H1 (cell line): Measurements from ENCODE around the gene TRPV4. TPM values are rescaled to one million over a fixed set of nuclear protein-coding genes. Genes with fewer than 3 reads are reported as not detected.

ENCODE experiments used
- CTCF ChIA-PET: fragments of 300-600 bp; sonication (Branson Sonifier 250); formaldehyde crosslinking; loops from one replicate; lab custom pipeline; 2021; ENCODE audit not compliant: partially characterized antibody; lab: Charles Lee
- POLR2A ChIA-PET: fragments of 300-600 bp; sonication (Branson Sonifier 250); formaldehyde crosslinking; loops from one replicate; lab custom pipeline; 2021; ENCODE audit warnings: inconsistent platforms; ENCODE audit not compliant: partially characterized antibody; lab: Charles Lee
- DNase-seq, 2 experiments: peaks; one replicate each; pipeline versions ENCODE4 v3.0.0 to v3.0.0-alpha.2; 2010 to 2022; ENCODE audit warnings: low spot score in 2 of 2, low read depth in 1 of 2, mixed read lengths in 1 of 2
- FAIRE-seq: peaks from 2 replicates; lab custom pipeline; 2011; peaks lifted over from hg19 to GRCh38; lab: Jason Lieb, UNC
- H2AFZ ChIP-seq: 2 replicates; pipeline ENCODE4 v1.8.1; 2012; ENCODE audit warnings: low read length, inconsistent platforms
- H2AK5ac ChIP-seq: 2 replicates; pipeline ENCODE4 v1.6.1; 2013; ENCODE audit warnings: low read depth, low read length
- H2BK120ac ChIP-seq: replicated peaks from 2 replicates; pipeline ENCODE3; 2013; ENCODE audit warnings: low read depth, low read length, inconsistent platforms
- H2BK12ac ChIP-seq: 2 replicates; pipeline ENCODE4 v1.6.1; 2013; ENCODE audit warnings: low read depth, low read length
- H2BK15ac ChIP-seq: 2 replicates; pipeline ENCODE4 v1.6.1; 2013; ENCODE audit warnings: low read length
- H2BK20ac ChIP-seq: 2 replicates; pipeline ENCODE4 v1.6.1; 2013; ENCODE audit warnings: low read length
- H2BK5ac ChIP-seq: 2 replicates; pipeline ENCODE4 v1.6.1; 2013; ENCODE audit warnings: low read depth, low read length
- H3K14ac ChIP-seq: 2 replicates; pipeline ENCODE4 v1.6.1; 2013; ENCODE audit warnings: inconsistent platforms; ENCODE audit not compliant: insufficient read length
- H3K18ac ChIP-seq: 2 replicates; pipeline ENCODE4 v1.6.1; 2013; ENCODE audit warnings: low read length; ENCODE audit errors: extremely low read depth
- H3K23ac ChIP-seq: 2 replicates; pipeline ENCODE4 v1.6.1; 2013; ENCODE audit warnings: inconsistent platforms; ENCODE audit not compliant: insufficient read length
- H3K23me2 ChIP-seq: 2 replicates; pipeline ENCODE4 v1.6.1; 2013; ENCODE audit warnings: low read depth, low read length
- H3K27ac ChIP-seq: 2 replicates; pipeline ENCODE4 v1.6.1; 2011; ENCODE audit warnings: low read depth, low read length, inconsistent platforms
- H3K27me3 ChIP-seq, 4 experiments: replicated peaks in 1 of 4; 1 replicate in 1 of 4; 2 replicates in 3 of 4; pipeline versions ENCODE4 v1.6.1 to v1.8.1; 2011 to 2013; ENCODE audit warnings: low read length in 3 of 4, mild to moderate bottlenecking in 3 of 4, inconsistent platforms in 2 of 4, mixed read lengths in 2 of 4, moderate library complexity in 1 of 4; ENCODE audit not compliant: control insufficient read depth in 3 of 4, insufficient read depth in 3 of 4; ENCODE audit errors: extremely low read depth in 1 of 4
- H3K36me3 ChIP-seq, 4 experiments: 2 replicates each; pipeline versions ENCODE4 v1.6.1 to v1.8.1; 2011 to 2013; ENCODE audit warnings: mild to moderate bottlenecking in 4 of 4, low read length in 3 of 4, moderate library complexity in 2 of 4, control low read depth in 1 of 4, inconsistent platforms in 1 of 4; ENCODE audit not compliant: insufficient read depth in 4 of 4, control insufficient read depth in 2 of 4
- H3K4ac ChIP-seq: replicated peaks from 2 replicates; pipeline ENCODE3; 2013; ENCODE audit warnings: low read length, low read depth, mixed read lengths, inconsistent platforms; ENCODE audit not compliant: insufficient read length
- H3K4me1 ChIP-seq, 4 experiments: replicated peaks in 1 of 4; 1 replicate in 1 of 4; 2 replicates in 3 of 4; pipeline versions ENCODE4 v1.6.1 to v1.8.1; 2011 to 2013; ENCODE audit warnings: low read length in 3 of 4, inconsistent platforms in 2 of 4, mixed read lengths in 1 of 4; ENCODE audit not compliant: insufficient read depth in 4 of 4, control insufficient read depth in 3 of 4
- H3K4me2 ChIP-seq, 2 experiments: 2 replicates each; pipeline versions ENCODE4 v1.6.1 to v1.8.1; 2011 to 2013; ENCODE audit warnings: low read depth in 2 of 2, low read length in 2 of 2, control low read depth in 1 of 2, inconsistent platforms in 1 of 2, mild to moderate bottlenecking in 1 of 2; ENCODE audit not compliant: insufficient read depth in 1 of 2
- H3K4me3 ChIP-seq, 4 experiments: fragments of 200-600, 300-600 bp in 1 of 4; sonication (generic), shearing (Covaris generic), sonication (Bioruptor Twin) in 1 of 4; 2 replicates each; pipeline versions ENCODE4 v1.5.1 to v1.8.1; 2011 to 2016; ENCODE audit warnings: low read length in 4 of 4, low read depth in 3 of 4, control low read depth in 2 of 4, inconsistent platforms in 2 of 4, mild to moderate bottlenecking in 2 of 4, mixed read lengths in 1 of 4, moderate library complexity in 1 of 4; ENCODE audit not compliant: insufficient read depth in 2 of 4; ENCODE audit errors: extremely low read depth in 1 of 4
- H3K56ac ChIP-seq: replicated peaks from 2 replicates; pipeline ENCODE3; 2013; ENCODE audit warnings: low read depth, mild to moderate bottlenecking, mixed read lengths, low read length, inconsistent platforms; ENCODE audit not compliant: insufficient read length
- H3K79me1 ChIP-seq: 2 replicates; pipeline ENCODE4 v1.6.1; 2013; ENCODE audit warnings: low read depth, low read length, control low read depth
- H3K79me2 ChIP-seq, 2 experiments: 2 replicates each; pipeline versions ENCODE4 v1.6.1 to v1.8.1; 2012 to 2013; ENCODE audit warnings: low read length in 2 of 2, mild to moderate bottlenecking in 2 of 2, inconsistent platforms in 1 of 2; ENCODE audit not compliant: insufficient read depth in 2 of 2, control insufficient read depth in 1 of 2
- H3K9ac ChIP-seq, 4 experiments: replicated peaks in 1 of 4; 1 replicate in 1 of 4; 2 replicates in 3 of 4; pipeline versions ENCODE4 v1.6.1 to v1.8.1; 2011 to 2013; ENCODE audit warnings: low read depth in 3 of 4, low read length in 3 of 4, control low read depth in 2 of 4, mild to moderate bottlenecking in 2 of 4, moderate library complexity in 2 of 4, inconsistent platforms in 1 of 4; ENCODE audit errors: extremely low read depth in 1 of 4
- H3K9me3 ChIP-seq, 2 experiments: 2 replicates each; pipeline versions ENCODE4 v1.6.1 to v1.8.1; 2012 to 2013; ENCODE audit warnings: mild to moderate bottlenecking in 2 of 2, moderate library complexity in 2 of 2, control low read depth in 1 of 2, inconsistent platforms in 1 of 2, low read depth in 1 of 2, low read length in 1 of 2, mixed read lengths in 1 of 2; ENCODE audit not compliant: insufficient read depth in 2 of 2
- H4K20me1 ChIP-seq, 2 experiments: replicated peaks in 1 of 2; 2 replicates each; pipeline versions ENCODE3 to v1.8.1; 2011 to 2013; ENCODE audit warnings: inconsistent platforms in 2 of 2, low read length in 2 of 2, mild to moderate bottlenecking in 1 of 2; ENCODE audit not compliant: insufficient read depth in 2 of 2, control insufficient read depth in 1 of 2
- H4K5ac ChIP-seq: 2 replicates; pipeline ENCODE4 v1.6.1; 2013; ENCODE audit warnings: low read length, low read depth, mixed read lengths, inconsistent platforms; ENCODE audit not compliant: insufficient read length
- H4K8ac ChIP-seq: 2 replicates; pipeline ENCODE4 v1.8.0; 2013; ENCODE audit warnings: mild to moderate bottlenecking, moderate library complexity, low read length, inconsistent platforms; ENCODE audit not compliant: insufficient read depth; ENCODE audit errors: extremely low read depth
- H4K91ac ChIP-seq: replicated peaks from 2 replicates; pipeline ENCODE3; 2013; ENCODE audit warnings: low read length, mixed read lengths, inconsistent platforms; ENCODE audit not compliant: insufficient read length
- ASH2L ChIP-seq: fragments of 200-600, 300-600 bp; sonication (generic); IDR thresholded peaks from one replicate; pipeline ENCODE4 v1.7.1; 2017; ENCODE audit warnings: low read length
- BCL11A ChIP-seq, 2 experiments: IDR thresholded peaks; one replicate each; pipeline ENCODE4 v1.6.1; 2011; ENCODE audit warnings: low read depth in 2 of 2, low read length in 2 of 2, mild to moderate bottlenecking in 2 of 2
- CREB1 ChIP-seq: IDR thresholded peaks from 2 replicates; pipeline ENCODE4 v1.6.1; 2012; ENCODE audit warnings: inconsistent platforms
- CTBP2 ChIP-seq: IDR thresholded peaks from 2 replicates; pipeline ENCODE4 v1.7.0; 2011; ENCODE audit warnings: borderline replicate concordance, mild to moderate bottlenecking, moderate library complexity, mixed read lengths, low read length; ENCODE audit not compliant: insufficient read depth, insufficient read length
- EZH2 ChIP-seq: fragments of 200-600 bp; sonication (generic); IDR thresholded peaks from 2 replicates; pipeline ENCODE4 v1.7.1; 2012; ENCODE audit warnings: low read depth, mild to moderate bottlenecking, moderate library complexity, low read length, inconsistent platforms; ENCODE audit not compliant: severe bottlenecking
- POLR2AphosphoS5 ChIP-seq: IDR thresholded peaks from 2 replicates; pipeline ENCODE4 v1.6.1; 2011; ENCODE audit warnings: low read depth, low read length
- SIN3A ChIP-seq, 2 experiments: IDR thresholded peaks in 1 of 2; conservative IDR thresholded peaks in 1 of 2; 2 replicates each; pipeline ENCODE4 v1.6.1; 2011 to 2012; ENCODE audit warnings: low read length in 2 of 2, improper control_type of control experiment in 1 of 2, low read depth in 1 of 2, mild to moderate bottlenecking in 1 of 2
- WGBS, 2 experiments: shearing (Covaris generic) in 1 of 2; methylation state at CpG; one replicate each; pipeline versions ENCODE4 v1.1.6 to v1.1.7; 2013 to 2015; ENCODE audit warnings: low lambda C conversion rate in 2 of 2, mixed read lengths in 2 of 2, inconsistent platforms in 1 of 2, low coverage in 1 of 2, missing lambda C conversion rate in 1 of 2; ENCODE audit not compliant: insufficient replicate concordance in 2 of 2, insufficient coverage in 1 of 2, insufficient read length in 1 of 2; ENCODE audit errors: extremely low coverage in 1 of 2, missing lambda C conversion rate in 1 of 2; 5-methylcytosine and 5-hydroxymethylcytosine counted together
- polyA plus RNA-seq, 7 experiments: library from polyadenylated mRNA; depleted of rRNA in 3 of 7; stranded (reverse) in 5 of 7; unstranded in 2 of 7; fragments of >200 nt in 5 of 7; fragments of 200-250 nt in 2 of 7; gene quantifications; 1 replicate in 5 of 7; 2 replicates in 1 of 7; 4 replicates in 1 of 7; pipeline versions ENCODE4 v1.2.1 to v1.2.3, GENCODE V29; 2011 to 2013; ENCODE audit warnings: missing spikeins in 2 of 7, mixed read lengths in 2 of 7
- total RNA-seq: library from RNA; stranded (reverse); fragmentation: NEBNext Ultra II Directional; extraction: Animal tissue kit (Norgen Biotek cat#: 25700); gene quantifications from 2 replicates; pipeline ENCODE4 v1.2.1, GENCODE V29; 2021

Gene TRPV4
- total and polyA plus RNA-seq, 2 of the 8 experiments (the other 6 are each of a cell fraction or from before 2014, with no cell fraction given), result 2.1 to 6.2 TPM

GRCh38 chr12:109785854-109786253, 47.3 kb downstream of the TRPV4 start:
- H3K9me3 ChIP-seq, result no peaks in the 10 kb centered on the region; a peak in 1 of 4 replicates
- H4K20me1 ChIP-seq, result peaks cover 0 to 2% of the 10 kb centered on the region in 2 experiments
- H3K18ac ChIP-seq, result no peak overlapping the region
- no peak overlapping the region for H2BK15ac ChIP-seq
- no peak overlapping the region for H3K56ac ChIP-seq
- H3K36me3 ChIP-seq, result no peaks in the 10 kb centered on the region
- H3K14ac ChIP-seq, result no peak overlapping the region
- no peak overlapping the region for H2AK5ac ChIP-seq
- ChIA-PET POLR2A (no interaction called here), CTCF (interaction anchor here (1.4 to 4.4 kb wide), 2 partner anchors 10 to 21 kb away, joined by 4 to 16 read pairs; no protein-coding TSS in a partner anchor)
- no peak overlapping the region for H4K5ac ChIP-seq
- no peak overlapping the region for H2BK20ac ChIP-seq
- no peak overlapping the region for H3K4ac ChIP-seq
- H3K4me2 ChIP-seq, result no peak overlapping the region
- no peak overlapping the region for H2BK12ac ChIP-seq
- DNase-seq, result no peak
- no peaks in the 10 kb centered on the region for H3K79me2 ChIP-seq
- TF ChIP-seq ASH2L (no peak), POLR2AphosphoS5 (no peak), CTBP2 (no peak), CREB1 (no peak), BCL11A (IDR thresholded peaks at IDR 0.05; ENCODE audit: low read depth in 2 of 2, low read length in 2 of 2) (no peak), EZH2 (no peak), SIN3A (conservative IDR thresholded peaks at IDR 0.05 in 1 of 2, IDR thresholded peaks at IDR 0.05 in 1 of 2; ENCODE audit: low read depth in 1 of 2, low read length in 2 of 2) (no peak)
- H3K23me2 ChIP-seq, result no peaks in the 10 kb centered on the region
- H4K91ac ChIP-seq, result no peak overlapping the region
- no peak overlapping the region for H3K9ac ChIP-seq
- no peak overlapping the region for H3K4me3 ChIP-seq
- no peaks in the 10 kb centered on the region for H3K27me3 ChIP-seq
- H3K4me1 ChIP-seq, result no peaks in the 10 kb centered on the region
- no peak overlapping the region for H4K8ac ChIP-seq
- no peaks in the 10 kb centered on the region for H3K79me1 ChIP-seq
- H3K23ac ChIP-seq, result no peak overlapping the region
- H3K27ac ChIP-seq, result no peak overlapping the region
- 68% methylated on average over 4 of the region's 4 CpGs; no CpG with 5 or more reads in 1 of the 2 experiments for WGBS, 2 experiments
- no peak overlapping the region for H2BK5ac ChIP-seq
- H2AFZ ChIP-seq, result no peak overlapping the region
- no peak overlapping the region for H2BK120ac ChIP-seq
- FAIRE-seq, result no peak
